ENCODE results near the gene AK1.

DNA sequence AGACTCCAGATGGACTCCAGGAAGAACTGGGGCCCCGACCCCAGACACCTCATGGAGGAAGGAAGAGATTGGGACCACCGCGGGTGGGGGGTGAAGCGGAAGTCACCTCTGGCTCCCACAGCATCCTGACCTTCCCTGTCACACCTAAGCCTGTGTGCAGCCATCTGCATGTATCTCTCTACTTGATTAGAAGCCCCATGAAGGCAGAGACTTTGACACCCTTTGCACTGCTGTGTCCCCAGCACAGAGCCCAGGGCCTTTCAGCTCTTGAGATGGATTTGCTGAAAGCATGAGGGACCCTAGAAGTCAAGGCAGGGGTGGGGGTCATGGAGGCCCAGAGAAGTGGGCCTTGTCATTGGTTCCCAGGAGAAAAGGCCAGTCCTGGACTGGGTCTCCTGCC lies 20.2 kb downstream of the AK1 start:
- TF ChIP-seq CTCF (conservative IDR thresholded peaks at IDR 0.05; ENCODE audit: low read length) (no peak), EZH2phosphoT487 (IDR thresholded peaks at IDR 0.05; ENCODE audit: borderline replicate concordance) (no peak)

All from Loucy (cell line).